HG02943 (cell line): ENCODE results near the gene BLNK.
"Not testable (repeated sequence)": the region's sequence is repeated elsewhere in the genome, so short reads cannot be mapped to it uniquely, and the experiment has no call there.

Experiments used
- ATAC-seq: cut with Tn5 transposase; IDR thresholded peaks from one replicate; pipeline ENCODE4 v1.9.1; 2021; ENCODE audit warnings: mild to moderate bottlenecking, low read depth, moderate library complexity; ENCODE audit not compliant: unreplicated experiment

BLNK gene

DNA sequence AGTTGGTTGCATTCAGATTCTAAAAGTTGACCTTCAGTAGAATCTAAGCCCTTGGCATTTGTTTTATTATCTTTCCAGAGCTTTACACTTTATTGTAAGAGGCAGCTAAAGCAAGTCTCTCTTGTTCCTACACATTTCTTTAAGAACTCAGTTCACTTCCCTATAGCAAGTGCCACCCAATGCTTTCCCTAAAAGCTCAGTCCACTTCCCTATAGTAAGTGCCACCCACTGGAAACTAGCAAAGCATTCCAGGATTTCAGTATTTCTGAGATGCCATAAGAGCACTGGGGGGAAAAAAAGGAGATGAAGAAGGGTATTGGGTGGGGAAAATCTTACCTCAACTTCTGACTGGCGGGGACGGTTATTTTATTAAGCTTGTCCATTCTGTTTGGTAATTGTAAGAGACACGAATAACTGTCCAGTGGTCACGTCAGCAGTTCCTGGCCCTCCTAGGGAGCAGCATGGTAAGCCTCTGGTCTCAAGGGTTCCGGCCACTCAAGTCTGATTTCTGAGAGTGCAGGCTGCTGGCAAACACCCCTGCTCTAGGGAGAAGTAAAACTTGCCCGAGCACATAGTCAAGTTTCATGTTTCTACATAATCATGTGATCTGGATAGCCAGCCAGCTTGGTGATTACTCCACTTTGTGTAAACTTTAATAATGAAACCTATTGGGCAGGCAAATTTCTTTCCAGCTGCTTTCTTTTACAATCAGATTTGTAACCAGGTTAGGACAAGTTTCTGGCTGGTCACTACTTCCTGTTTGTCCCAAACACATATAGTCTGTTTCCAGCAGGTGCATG lies at the start of gene BLNK:
TSS of gene BLNK (minus strand) at position 554 of the 800 bp plus-strand sequence. CDS start at position 383, 171 bp downstream.
- ATAC-seq = peak; percentile 62

DNA sequence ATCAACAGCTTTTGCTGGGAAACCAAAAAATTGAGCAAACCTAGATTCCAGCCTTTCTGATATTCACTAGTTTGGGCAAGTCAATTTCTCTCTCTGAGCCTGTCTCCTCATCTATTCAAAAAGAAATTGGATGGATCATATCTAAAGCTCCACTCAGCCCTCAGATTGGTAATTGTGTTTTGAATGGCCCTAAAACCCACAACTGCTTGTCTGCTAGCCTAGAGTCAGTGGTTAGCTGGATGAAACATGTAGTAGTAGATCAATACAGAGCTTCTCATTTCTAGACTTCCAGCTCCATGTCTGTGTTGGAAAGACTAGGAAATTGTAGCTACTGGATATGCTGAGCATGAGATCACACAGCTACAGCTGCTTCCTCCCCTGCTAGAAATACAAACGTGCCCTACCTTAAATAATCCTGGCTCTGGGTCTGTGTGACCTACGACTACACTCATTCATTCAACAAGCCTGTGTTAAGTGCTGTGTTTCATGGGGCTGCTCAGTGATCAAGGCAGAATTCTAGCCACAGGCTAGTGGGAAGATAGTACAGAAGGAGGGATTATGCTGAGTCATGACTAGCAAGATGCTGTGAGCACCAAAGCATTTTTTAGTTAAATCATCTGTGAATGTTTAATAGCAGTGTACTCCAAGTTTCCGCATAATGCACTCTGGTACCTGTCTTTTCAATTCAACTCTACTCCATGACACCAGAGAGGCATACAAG lies 48.5 kb upstream of the BLNK start:
- no peak for ATAC-seq

DNA sequence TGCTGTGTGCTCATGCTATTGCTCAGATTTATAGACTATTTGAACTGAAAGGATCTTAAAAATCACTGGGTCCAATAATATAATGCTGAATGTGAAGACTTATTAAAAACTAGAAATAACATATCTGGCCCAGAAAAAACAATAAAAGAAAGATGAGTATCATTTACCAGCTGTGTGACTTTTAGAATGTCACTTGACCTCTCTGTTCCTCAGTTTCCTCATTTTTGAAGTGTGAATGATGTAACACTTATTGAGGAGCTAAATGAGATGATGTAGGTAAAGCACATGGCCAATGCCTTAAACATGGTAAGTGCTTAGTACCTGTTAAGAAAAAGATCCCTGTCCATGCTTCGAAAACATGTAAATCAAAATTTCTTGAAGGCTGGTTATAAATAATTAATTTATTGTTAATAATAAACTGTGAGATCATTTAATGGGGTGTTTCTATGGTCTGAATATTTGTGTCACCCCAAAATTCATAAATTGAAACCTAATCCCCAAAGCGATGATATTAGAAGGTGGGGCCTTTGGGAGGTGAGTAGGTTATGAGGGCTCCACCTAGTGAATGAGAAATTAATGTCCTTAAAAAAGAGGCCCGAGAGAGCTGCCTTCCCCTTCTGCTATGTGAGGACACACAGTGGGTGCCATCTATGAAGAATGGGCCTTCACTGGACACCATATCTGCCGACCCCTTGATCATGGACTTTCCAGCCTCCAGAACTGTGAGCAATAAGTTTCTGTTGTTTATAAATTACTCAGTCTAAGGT lies 45.9 kb upstream of the BLNK start:
- ATAC-seq = no peak

DNA sequence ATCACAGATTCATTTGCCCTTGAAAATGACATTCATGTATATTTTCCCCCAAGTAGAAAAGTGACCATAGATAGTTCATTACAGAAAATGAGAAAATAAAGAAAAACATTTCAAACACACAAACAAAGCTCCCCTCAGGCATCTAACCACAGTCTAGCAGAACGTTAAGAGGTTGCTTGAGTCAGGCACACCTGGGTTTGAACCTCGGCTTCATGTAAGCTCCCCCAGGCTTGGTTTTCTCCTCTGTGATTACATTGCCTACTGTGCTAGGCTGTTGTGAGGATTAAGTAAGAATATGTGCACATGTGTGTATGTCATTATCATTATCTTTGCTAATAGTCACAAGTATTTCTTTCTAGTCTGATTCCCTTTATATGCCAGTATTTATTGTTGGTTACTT lies 42.0 kb upstream of the BLNK start:
- ATAC-seq = no peak

DNA sequence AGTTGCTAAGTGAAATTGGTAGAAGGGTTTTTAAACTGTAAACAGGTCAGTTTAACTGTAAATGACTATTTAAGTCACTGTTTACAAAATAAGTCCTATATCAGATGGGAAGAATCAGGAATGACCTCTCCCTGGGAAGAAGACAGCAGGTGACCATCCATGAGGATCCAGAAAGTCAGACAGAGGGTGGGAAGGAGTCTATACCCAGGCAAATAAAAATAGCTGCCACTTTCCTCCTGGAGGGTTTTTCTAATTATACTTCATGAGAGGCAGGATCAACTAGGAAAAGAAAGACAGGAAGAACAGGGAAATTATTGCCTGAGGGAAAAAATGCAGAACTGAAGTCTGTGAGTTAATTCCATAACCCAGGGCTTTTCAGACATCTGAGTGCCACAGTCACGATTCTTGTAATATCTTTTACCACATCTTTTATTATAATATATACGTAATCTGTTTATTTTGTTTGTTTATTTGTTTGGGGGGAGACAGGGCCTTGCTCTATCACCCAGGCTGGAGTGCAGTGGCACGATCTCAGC lies 39.9 kb upstream of the BLNK start:
- no peak for ATAC-seq

DNA sequence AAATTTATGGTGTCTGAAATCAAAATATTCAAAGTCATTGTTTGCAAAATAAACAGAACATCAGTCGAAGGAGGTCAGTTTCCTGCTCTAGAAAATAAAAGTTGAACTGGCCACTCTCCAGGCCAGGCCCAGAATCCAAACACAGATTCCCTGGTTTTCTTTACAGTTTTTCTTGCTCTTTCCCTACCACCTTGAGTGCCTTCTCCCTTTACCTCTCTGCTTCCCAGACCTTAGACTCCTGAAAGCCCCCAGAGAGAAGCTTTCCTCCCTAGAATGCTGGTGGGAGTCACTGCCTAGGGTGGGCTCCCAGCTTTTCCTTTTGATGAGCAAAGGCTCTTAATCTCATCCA lies 38.9 kb upstream of the BLNK start:
- ATAC-seq = no peak

DNA sequence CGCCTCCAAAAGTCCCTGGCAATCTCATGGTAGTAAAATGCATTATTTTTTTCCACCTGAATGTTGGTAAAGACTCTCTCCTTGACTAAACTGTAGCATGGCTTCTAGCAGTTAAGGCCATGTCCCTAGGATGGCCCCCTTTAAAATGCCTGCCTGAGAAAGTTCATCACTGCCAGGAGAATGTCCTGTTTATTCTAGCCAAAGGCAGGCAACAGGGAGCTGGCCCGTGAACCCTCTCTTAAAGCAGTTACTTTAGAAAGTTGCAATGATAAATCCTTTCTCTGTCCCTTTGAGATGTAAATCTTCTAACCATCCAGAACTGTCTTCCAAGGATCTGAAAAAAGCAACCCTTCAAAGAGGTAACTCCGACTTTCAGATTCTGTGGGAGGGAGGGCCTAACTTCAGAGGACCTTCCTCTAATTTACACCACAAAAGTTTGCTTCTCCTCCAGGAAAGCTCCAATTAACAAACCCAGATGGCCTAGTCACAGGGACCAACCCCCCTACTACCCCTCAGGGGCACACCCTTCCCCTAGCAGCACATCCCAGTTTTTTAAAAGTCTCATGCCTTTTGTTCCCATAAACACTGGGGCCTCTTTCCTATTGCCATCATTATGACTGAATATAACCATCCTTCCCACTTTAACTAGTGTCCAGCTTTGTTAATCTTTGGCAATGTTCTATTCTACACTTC lies 38.4 kb upstream of the BLNK start:
- no peak for ATAC-seq

DNA sequence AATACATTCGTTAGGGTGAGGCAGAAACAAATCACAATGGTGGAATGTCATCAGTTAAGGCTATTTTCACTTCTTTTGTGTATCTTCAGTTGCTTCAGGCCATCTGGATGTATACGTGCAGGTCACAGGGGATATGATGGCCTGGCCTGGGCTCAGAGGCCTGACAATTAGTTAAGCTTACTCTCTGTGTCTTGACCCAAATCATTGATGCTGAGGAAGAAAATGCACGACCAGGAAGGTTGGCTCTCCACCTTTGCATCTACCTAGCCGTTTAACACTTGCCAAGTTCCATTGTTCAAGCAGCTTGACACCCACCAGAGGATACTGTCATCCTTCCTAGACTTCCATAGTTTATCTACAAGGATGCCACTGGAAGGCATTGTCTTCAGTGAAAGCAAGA lies 37.5 kb upstream of the BLNK start:
- not testable (repeated sequence) for ATAC-seq

DNA sequence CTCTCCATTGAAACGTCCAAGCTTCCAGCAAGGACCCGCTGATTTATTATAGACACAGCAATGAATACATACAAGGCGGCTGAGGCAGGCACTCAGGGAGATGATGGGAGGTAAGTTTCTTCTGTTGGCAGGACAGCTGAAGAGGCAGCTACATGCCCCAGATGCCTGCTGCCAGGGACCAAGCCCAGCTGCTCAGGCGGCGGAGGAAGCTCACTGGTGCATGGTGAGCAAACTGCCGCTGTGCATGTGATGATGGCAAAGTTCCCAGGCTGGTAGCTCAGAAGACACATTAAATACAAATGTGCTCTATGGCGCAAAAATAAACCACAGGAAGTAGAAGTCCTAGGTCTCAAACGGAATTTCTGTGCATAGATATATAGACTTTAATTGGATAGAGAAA lies 35.1 kb upstream of the BLNK start:
- ATAC-seq = no peak

DNA sequence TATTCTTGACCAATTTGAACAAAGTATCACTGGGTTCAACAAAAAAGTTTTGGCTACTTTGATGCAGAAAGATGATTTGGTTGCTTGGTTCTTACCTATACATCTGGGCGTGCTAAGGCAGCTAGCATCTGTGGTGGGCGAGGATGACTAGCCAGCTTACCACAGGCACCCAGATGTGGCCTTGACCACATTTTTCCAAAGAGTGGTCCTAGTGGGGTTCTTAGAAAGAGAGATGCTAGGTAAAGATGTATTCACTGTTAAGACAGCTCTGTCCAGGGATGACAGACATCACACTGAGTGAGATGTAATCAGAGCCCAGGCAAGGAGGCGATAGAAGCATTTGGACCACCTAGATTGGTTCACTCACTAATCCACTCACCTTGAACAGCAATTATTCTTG lies 33.6 kb upstream of the BLNK start:
- ATAC-seq = no peak

DNA sequence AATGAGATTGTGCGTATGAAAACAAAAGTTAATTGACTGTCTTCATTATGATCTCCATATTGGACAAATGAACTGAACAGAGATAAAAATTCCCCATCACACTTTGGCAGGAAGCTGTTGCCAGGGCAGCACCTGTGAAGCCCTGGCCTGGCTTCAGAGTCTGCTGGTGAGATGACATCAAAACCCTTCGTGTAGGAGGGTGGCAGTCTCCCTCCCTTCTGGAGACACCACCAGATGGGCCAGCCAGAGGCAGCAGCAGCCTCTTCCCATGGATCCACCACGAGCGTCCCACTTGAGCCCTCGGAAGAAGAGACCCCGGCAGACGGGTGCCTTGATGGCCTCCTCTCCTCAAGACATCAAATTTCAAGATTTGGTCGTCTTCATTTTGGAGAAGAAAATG lies 32.9 kb upstream of the BLNK start, which contains the start of gene DNTT:
TSS of gene DNTT (plus strand) at position 205 of the 400 bp plus-strand sequence. CDS start at position 269, 64 bp downstream.
- ATAC-seq = no peak

DNA sequence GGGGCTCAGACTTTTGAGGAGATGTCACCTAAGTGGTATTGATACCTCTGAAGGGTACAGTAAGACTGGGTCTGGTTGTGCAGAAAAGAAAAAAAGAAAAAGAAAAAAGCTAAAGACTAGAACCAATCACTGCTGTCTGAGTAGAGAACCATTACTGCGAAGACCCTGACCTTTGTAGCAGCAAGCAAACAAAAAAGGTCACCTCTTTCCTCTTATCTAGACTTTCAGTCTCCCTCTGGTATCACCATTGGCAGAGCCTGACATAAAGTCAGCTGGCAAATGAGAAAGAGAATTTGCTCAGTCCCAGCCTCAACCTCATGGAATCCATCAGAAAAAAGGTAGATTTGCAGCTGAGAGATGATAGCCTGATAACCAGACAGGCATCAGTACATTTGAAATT lies 30.2 kb upstream of the BLNK start:
- no peak for ATAC-seq

DNA sequence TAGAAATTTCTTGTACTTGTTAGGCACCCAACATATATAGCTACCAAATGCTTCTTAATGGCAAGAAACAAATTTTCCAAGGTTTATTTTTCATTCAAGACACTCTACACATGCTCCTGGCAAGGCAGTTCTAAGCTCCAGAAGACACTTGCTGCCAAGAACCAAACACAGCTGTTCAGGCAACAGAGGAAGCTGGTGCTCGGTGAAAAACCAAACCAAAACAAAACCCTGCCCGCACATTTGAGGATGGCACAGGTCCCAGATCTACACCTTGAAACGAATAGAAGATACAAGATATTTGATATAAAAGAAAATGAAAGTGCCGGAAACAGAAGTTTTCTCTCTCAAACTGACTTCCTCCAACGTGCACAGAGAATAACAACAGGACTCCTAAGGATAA lies 28.0 kb upstream of the BLNK start:
- ATAC-seq = no peak

DNA sequence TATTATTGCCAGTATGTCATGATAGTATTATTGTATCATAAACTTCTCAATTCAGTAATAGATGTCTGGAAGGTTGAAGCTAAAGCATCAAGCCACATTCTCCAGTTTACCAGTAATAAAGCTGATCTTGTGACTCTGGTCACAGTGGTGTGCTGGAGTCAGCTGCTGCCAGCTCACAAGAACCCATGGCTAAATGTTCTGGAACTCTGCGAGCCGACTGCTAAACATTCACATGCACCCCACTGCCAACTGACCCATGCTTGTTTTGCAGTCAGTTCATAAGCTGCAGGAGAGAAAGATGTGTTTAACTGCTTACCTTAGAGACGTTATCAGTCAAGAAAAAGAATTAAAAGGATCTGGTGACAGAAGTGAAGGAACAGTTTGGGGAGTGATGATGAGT lies 27.0 kb upstream of the BLNK start:
- no peak for ATAC-seq

DNA sequence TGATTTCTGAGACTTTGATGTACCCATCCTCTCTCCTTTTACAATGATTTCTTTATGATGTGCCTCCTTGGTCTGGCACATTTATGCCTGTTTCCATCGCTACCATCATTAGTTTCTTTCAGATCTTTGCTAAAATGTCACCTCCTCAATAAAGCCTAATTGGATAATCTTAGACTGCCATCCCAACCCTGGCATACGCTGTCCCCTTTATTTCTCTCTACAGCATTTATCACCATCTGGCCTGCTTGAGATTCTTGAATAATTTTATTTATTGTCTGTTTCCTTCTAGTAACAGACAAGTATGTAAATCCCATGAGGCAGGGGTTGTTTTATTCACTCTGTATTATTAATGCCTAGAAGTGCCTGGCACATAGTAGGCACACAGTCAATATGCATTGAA lies 26.1 kb upstream of the BLNK start:
- ATAC-seq = no peak

DNA sequence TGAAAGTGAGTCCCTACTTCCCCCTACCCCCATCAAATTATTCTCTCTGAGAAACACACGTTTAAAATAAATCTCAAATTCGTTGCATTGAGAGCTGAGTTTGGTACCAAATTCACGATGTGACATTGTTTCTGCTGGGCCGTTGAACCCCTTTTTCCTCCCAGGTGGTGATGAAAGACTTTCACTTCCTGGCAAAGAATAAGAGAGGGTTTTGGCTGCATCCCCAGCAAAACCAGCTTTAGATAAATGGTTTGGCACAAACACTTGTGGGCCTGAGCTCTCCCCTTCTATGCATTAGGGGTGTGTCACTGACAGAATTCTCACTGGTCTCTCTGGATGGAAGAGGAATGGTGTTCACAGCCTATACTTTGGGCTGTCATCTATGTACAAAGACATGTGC lies 24.1 kb upstream of the BLNK start:
- ATAC-seq = no peak

DNA sequence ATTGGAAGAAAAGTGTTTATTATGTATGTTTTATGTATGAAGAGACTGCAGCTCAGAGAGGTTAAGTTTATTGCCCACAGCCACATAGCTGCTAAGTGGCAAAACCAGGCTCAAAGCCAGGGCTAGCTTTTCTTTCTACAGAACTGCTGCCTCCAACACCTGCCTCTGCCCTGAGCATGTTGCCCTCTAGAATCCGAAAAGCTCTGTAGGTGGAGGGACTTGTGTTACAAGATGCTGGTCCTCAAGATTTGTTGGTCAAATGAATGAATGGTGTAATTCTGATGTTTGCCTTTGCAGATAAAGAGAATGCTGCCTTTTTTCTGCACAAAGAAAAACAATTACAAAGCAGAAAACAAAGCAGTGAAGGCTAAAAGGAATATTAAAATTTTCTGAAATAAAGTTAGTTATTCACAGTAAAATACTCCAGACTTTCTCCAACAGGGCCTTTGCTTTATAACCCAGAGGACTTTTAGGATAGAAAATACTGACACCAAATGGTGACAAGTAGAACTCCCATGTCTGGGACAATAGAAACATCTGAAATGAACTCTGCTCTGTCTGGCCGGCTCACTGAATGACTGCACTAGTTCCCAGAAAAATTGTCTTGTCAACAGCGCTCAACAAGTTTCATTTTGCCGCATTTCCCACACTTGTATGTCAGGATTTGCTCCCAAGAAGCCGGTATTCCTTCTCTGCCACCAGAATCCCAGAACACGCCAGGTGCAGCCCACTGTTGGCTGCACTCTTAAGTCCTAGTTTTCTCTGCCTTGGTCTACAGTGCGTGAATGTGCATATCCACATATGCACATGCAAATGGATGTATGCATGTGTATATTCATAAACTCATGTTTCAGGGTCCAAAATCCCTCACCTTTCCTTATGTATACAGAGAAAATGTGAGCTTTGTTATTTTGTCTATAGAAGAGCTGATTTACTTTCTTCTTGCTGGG lies 21.9 kb upstream of the BLNK start:
- ATAC-seq = peak; percentile 60

DNA sequence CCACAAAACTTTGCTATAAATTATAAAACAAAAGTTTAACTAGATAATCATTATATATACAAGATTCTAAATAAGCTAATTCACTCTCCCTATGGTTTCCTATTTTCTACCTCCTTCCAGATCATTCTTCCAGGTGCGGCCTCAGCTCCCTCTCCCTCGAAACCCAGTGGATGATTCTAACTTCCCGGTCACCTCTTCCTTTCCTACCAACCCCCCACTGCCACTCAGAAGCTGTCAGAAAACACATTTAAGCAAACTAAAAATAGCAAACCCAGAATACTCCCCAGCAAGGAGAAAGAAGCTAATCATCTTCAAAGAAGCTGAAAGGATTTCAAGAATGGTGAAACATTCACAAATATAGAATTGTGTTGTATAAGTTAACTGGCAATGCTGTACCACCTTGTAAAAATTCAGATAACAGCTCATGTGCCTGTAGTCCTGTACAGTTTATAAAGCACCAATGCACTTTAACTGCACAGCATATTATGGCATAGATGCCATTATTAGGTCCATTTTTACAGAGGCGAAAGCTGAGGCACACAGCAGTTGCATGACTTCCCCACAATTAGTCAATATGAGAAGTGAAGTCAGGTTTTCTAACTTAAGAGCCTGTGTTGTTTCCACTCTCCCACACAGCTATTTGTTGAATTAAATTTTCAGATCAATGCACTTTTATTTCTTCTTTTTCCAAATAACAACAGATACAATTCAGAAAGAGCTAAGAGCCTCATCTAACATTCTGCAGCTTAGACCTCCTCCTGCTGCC lies 19.2 kb upstream of the BLNK start:
- no peak for ATAC-seq
